H1 (cell line): Measurements from ENCODE around the gene ANXA6. TPM values are rescaled to one million over a fixed set of nuclear protein-coding genes. Genes with fewer than 3 reads are reported as not detected.

Experiments used
- CBX8 ChIP-seq: fragments of 300-800, 300-1000 bp; sonication (generic); IDR thresholded peaks from 2 replicates; pipeline ENCODE4 v1.7.1; 2016; ENCODE audit warnings: low read depth, low read length, borderline replicate concordance
- CEBPB ChIP-seq: IDR thresholded peaks from 2 replicates; pipeline ENCODE4 v1.6.1; 2012; ENCODE audit warnings: low read depth, low read length
- CHD1 ChIP-seq: IDR thresholded peaks from 2 replicates; pipeline ENCODE4 v1.6.1; 2012; ENCODE audit warnings: low read depth, low read length, improper control_type of control experiment
- E2F6 ChIP-seq: IDR thresholded peaks from 2 replicates; pipeline ENCODE4 v1.6.1; 2012; ENCODE audit warnings: inconsistent platforms
- EP300 ChIP-seq, 2 experiments: IDR thresholded peaks; 1 replicate in 1 of 2; 2 replicates in 1 of 2; pipeline ENCODE4 v1.6.1; 2011 to 2012; ENCODE audit warnings: low read depth in 2 of 2, low read length in 2 of 2, mild to moderate bottlenecking in 2 of 2, borderline replicate concordance in 1 of 2, inconsistent platforms in 1 of 2, moderate library complexity in 1 of 2
- EZH2 ChIP-seq: fragments of 200-600 bp; sonication (generic); IDR thresholded peaks from 2 replicates; pipeline ENCODE4 v1.7.1; 2012; ENCODE audit warnings: low read depth, mild to moderate bottlenecking, moderate library complexity, low read length, inconsistent platforms; ENCODE audit not compliant: severe bottlenecking
- GABPA ChIP-seq: IDR thresholded peaks from 2 replicates; pipeline ENCODE4 v1.6.1; 2011; ENCODE audit warnings: mild to moderate bottlenecking, low read length, moderate library complexity, borderline replicate concordance; ENCODE audit not compliant: insufficient read depth
- HDAC6 ChIP-seq: IDR thresholded peaks from one replicate; pipeline ENCODE4 v1.7.1; 2012; ENCODE audit warnings: low read depth, mild to moderate bottlenecking, inconsistent platforms, low read length, moderate library complexity
- KDM1A ChIP-seq: fragments of 200-600, 300-600 bp; sonication (generic); IDR thresholded peaks from 2 replicates; pipeline ENCODE4 v1.7.1; 2016; ENCODE audit warnings: mild to moderate bottlenecking, low read length, borderline replicate concordance
- KDM4A ChIP-seq: IDR thresholded peaks from one replicate; pipeline ENCODE4 v1.7.1; 2012; ENCODE audit warnings: low read depth, mild to moderate bottlenecking, moderate library complexity, low read length, inconsistent platforms; ENCODE audit not compliant: severe bottlenecking
- MAX ChIP-seq: IDR thresholded peaks from 2 replicates; pipeline ENCODE4 v1.6.1; 2012; ENCODE audit warnings: inconsistent platforms
- POLR2A ChIP-seq, 2 experiments: IDR thresholded peaks; 1 replicate in 1 of 2; 2 replicates in 1 of 2; pipeline ENCODE4 v1.6.1; 2011; ENCODE audit warnings: low read depth in 2 of 2, low read length in 2 of 2, mild to moderate bottlenecking in 2 of 2; ENCODE audit errors: control extremely low read depth in 1 of 2
- POU5F1 ChIP-seq: IDR thresholded peaks from 2 replicates; pipeline ENCODE4 v1.6.1; 2011; ENCODE audit warnings: low read depth, mild to moderate bottlenecking, low read length, moderate library complexity
- RBBP5 ChIP-seq: IDR thresholded peaks from 2 replicates; pipeline ENCODE4 v1.7.1; 2012; ENCODE audit warnings: low read depth, mild to moderate bottlenecking, inconsistent platforms, low read length, moderate library complexity, borderline replicate concordance
- RNF2 ChIP-seq: fragments of 200-900, 300-1000 bp; sonication (generic); IDR thresholded peaks from 2 replicates; pipeline ENCODE4 v1.7.1; 2016; ENCODE audit warnings: borderline replicate concordance, low read depth, mild to moderate bottlenecking, antibody characterized with exemption, low read length; ENCODE audit not compliant: poor library complexity, severe bottlenecking; ENCODE audit errors: missing control alignments
- RXRA ChIP-seq: IDR thresholded peaks from 2 replicates; pipeline ENCODE4 v1.6.1; 2011; ENCODE audit warnings: low read depth, mild to moderate bottlenecking, low read length, moderate library complexity; ENCODE audit not compliant: insufficient read depth
- SAP30 ChIP-seq: fragments of 300-600 bp; sonication (generic); IDR thresholded peaks from 2 replicates; pipeline ENCODE4 v1.7.1; 2012; ENCODE audit warnings: low read length, moderate library complexity, mild to moderate bottlenecking, inconsistent platforms; ENCODE audit not compliant: insufficient read depth, insufficient replicate concordance
- SIN3A ChIP-seq, 2 experiments: IDR thresholded peaks in 1 of 2; conservative IDR thresholded peaks in 1 of 2; 2 replicates each; pipeline ENCODE4 v1.6.1; 2011 to 2012; ENCODE audit warnings: low read length in 2 of 2, improper control_type of control experiment in 1 of 2, low read depth in 1 of 2, mild to moderate bottlenecking in 1 of 2
- SIRT6 ChIP-seq: IDR thresholded peaks from one replicate; pipeline ENCODE4 v1.7.1; 2012; ENCODE audit warnings: low read length, inconsistent platforms
- SP1 ChIP-seq: IDR thresholded peaks from 2 replicates; pipeline ENCODE4 v1.6.1; 2011; ENCODE audit warnings: low read depth, low read length
- SRF ChIP-seq: IDR thresholded peaks from 2 replicates; pipeline ENCODE4 v1.6.1; 2011; ENCODE audit warnings: mild to moderate bottlenecking, low read depth, low read length, moderate library complexity
- TAF1 ChIP-seq: IDR thresholded peaks from 2 replicates; pipeline ENCODE4 v1.6.1; 2011; ENCODE audit warnings: mild to moderate bottlenecking, low read depth, low read length
- polyA plus RNA-seq, 7 experiments: library from polyadenylated mRNA; depleted of rRNA in 3 of 7; stranded (reverse) in 5 of 7; unstranded in 2 of 7; fragments of >200 nt in 5 of 7; fragments of 200-250 nt in 2 of 7; gene quantifications; 1 replicate in 5 of 7; 2 replicates in 1 of 7; 4 replicates in 1 of 7; pipeline versions ENCODE4 v1.2.1 to v1.2.3, GENCODE V29; 2011 to 2013; ENCODE audit warnings: missing spikeins in 2 of 7, mixed read lengths in 2 of 7
- total RNA-seq: library from RNA; stranded (reverse); fragmentation: NEBNext Ultra II Directional; extraction: Animal tissue kit (Norgen Biotek cat#: 25700); gene quantifications from 2 replicates; pipeline ENCODE4 v1.2.1, GENCODE V29; 2021

The ANXA6 gene
- total and polyA plus RNA-seq, 2 of the 8 experiments (the other 6 are each of a cell fraction or from before 2014, with no cell fraction given): 61.3 to 78.6 TPM

DNA sequence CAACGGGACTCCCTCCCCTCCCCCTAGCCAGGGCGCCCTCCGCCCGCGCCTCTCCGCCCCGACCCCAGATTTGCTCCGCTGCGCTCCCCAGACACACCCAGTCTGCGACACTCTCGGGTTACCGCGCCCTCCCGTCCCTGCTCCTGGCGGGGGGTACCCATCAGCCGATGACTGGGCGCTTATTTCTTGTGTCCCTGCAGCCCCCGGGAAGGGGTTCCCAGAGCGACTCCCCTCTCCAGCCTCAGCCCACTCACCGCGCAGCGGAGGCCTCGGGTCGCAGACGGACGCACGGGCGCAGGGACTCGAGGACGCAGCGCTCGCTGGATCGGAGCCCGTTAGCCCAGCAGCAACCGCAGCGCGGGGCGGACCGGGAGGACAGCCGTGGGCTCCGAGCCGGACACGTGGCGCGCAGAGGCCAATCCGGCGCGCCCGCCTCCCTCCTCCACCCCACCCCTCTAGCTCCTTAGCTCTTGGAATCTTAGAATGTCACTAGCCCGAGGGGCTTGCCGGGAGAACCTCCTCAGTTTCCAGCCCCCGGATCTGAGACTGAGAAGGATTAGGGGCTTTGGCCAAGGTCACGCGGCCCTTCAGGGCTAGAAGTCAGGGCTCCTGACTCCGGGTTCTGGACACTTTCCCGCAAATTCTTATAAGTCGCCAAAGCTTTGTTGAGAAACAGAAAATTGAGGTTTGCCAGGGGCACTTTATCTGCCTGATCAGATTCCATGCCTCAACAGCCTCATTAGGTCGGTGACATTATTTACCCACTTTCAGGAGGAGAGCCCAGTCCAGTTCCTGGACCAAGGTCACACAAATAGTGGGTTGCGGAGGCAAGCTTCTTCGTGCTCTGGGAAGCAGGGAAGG lies at the start of gene ANXA6 (continued):
- peak; percentile 61; the same call in 1 of the 2 replicates for TF ChIP-seq TAF1
- no peak for TF ChIP-seq GABPA
- TF ChIP-seq POU5F1: no peak
- no peak for TF ChIP-seq CBX8
- peak; percentile 96 for TF ChIP-seq KDM4A
- no peak for TF ChIP-seq SIN3A (conservative IDR thresholded peaks at IDR 0.05 in 1 of 2, IDR thresholded peaks at IDR 0.05 in 1 of 2; ENCODE audit: low read depth in 1 of 2, low read length in 2 of 2)
- no peak for TF ChIP-seq SAP30
- TF ChIP-seq HDAC6: no peak
- TF ChIP-seq RXRA: no peak
- no peak for TF ChIP-seq EZH2
- peak; percentile 48; the same call in 1 of the 2 replicates for TF ChIP-seq RBBP5
- TF ChIP-seq KDM1A: peak; percentile 74; the same call in 1 of the 2 replicates
- TF ChIP-seq POLR2A (IDR thresholded peaks at IDR 0.05; ENCODE audit: control extremely low read depth in 1 of 2, low read depth in 2 of 2, low read length in 2 of 2): peak in 1 of 2 experiments; percentile 19; a peak in 1 of 3 replicates
- no peak for TF ChIP-seq RNF2
- TF ChIP-seq EP300 (IDR thresholded peaks at IDR 0.05; ENCODE audit: borderline replicate concordance in 1 of 2, low read depth in 2 of 2, low read length in 2 of 2): no peak
- TF ChIP-seq SRF: no peak
- peak; percentile 88 for TF ChIP-seq MAX
- no peak for TF ChIP-seq SP1
- no peak for TF ChIP-seq CEBPB
- no peak for TF ChIP-seq SIRT6
- no peak for TF ChIP-seq CHD1
- TF ChIP-seq E2F6: peak; percentile 89
